Measurements from ENCODE around the gene PDE1C. TPM values are rescaled to one million over a fixed set of nuclear protein-coding genes. Genes with fewer than 3 reads are reported as not detected.
A peak's percentile ranks its signal among the peaks of the same experiment; 100 is the strongest.

The PDE1C gene
- total and polyA plus RNA-seq, 11 donors, result 35.3 to 307 (median 141) TPM

GRCh38 chr7:31783221-31783620 is 287.0 kb downstream of the PDE1C start:
- Histone ChIP-seq H3K27me3 (no peaks in the 10 kb centered on the region), H3K36me3 (peaks cover 0 to 13% (median 0%) of the 10 kb centered on the region in 9 donors), H3K4me3 (no peak overlapping the region), H3K4me1 (peaks cover 0 to 9% (median 0%) of the 10 kb centered on the region in 12 donors), H3K27ac (no peak overlapping the region), H3K9me3 (no peaks in the 10 kb centered on the region)
- WGBS, 4 donors, result 44 to 59% (median 52%) methylated on average over 2 of the region's 2 CpGs
- TF ChIP-seq CTCF (IDR thresholded peaks at IDR 0.05), result no peak
- TF ChIP-seq POLR2A (IDR thresholded peaks at IDR 0.05), result no peak
- no peak for ATAC-seq
- intact Hi-C loops (cut with DNase I), result loop anchor here in 2 of 10 donors (5.0 to 10.0 kb wide), 2 partner anchors 379 to 382 kb away; no protein-coding TSS in a partner anchor
- no peak for DNase-seq

- no peak overlapping the region for H3K27ac ChIP-seq
Measured at GRCh38 chr7:31782411-31782991, 287.7 kb downstream of the PDE1C start.

GRCh38 chr7:31778296-31778695 is 291.9 kb downstream of the PDE1C start:
- 56 to 66% (median 60%) methylated on average over 3 of the region's 3 CpGs for WGBS, 4 donors
- H3K4me1 ChIP-seq, result peaks cover 0 to 11% (median 0%) of the 10 kb centered on the region in 12 donors
- ATAC-seq (peak in 3 of 4 donors; percentile 35 to 65 (median 62)), DNase-seq (no peak)
- no peaks in the 10 kb centered on the region for H3K9me3 ChIP-seq
- TF ChIP-seq CTCF (IDR thresholded peaks at IDR 0.05) (no peak), POLR2A (IDR thresholded peaks at IDR 0.05) (no peak)
- peaks cover 0 to 5% (median 0%) of the 10 kb centered on the region in 9 donors for H3K36me3 ChIP-seq
- no peaks in the 10 kb centered on the region for H3K27me3 ChIP-seq
- no peak overlapping the region for H3K4me3 ChIP-seq
- intact Hi-C loops (cut with DNase I), result loop anchor here in 1 of 10 donors (10.0 kb wide), 1 partner anchor 427 kb away; no protein-coding TSS in a partner anchor
- peak overlapping the region in 1 of 12 donors; percentile 7 for H3K27ac ChIP-seq

More at GRCh38 chr7:31782411-31782991, 287.7 kb downstream of the PDE1C start:
- WGBS, 4 donors, result 41 to 47% (median 45%) methylated on average over 7 of the region's 7 CpGs
- H3K4me1 ChIP-seq, result peaks cover 0 to 11% (median 0%) of the 10 kb centered on the region in 12 donors
- intact Hi-C loops (cut with DNase I), result loop anchor here in 2 of 10 donors (5.0 to 10.0 kb wide), 2 partner anchors 380 to 382 kb away; no protein-coding TSS in a partner anchor
- no peak overlapping the region for H3K4me3 ChIP-seq
- H3K9me3 ChIP-seq, result no peaks in the 10 kb centered on the region
- H3K27me3 ChIP-seq, result no peaks in the 10 kb centered on the region
- H3K36me3 ChIP-seq, result peaks cover 0 to 12% (median 0%) of the 10 kb centered on the region in 9 donors
- TF ChIP-seq POLR2A (IDR thresholded peaks at IDR 0.05) (no peak), CTCF (IDR thresholded peaks at IDR 0.05) (peak; percentile 63 to 86 (median 74))
- DNase-seq, result no peak
- peak in 3 of 4 donors; percentile 54 to 66 (median 61) for ATAC-seq

GRCh38 chr7:31776616-31777015 is 293.6 kb downstream of the PDE1C start:
- DNase-seq (no peak), ATAC-seq (no peak)
- intact Hi-C loops (cut with DNase I), result loop anchor here in 1 of 10 donors (10.0 kb wide), 1 partner anchor 428 kb away; no protein-coding TSS in a partner anchor
- Histone ChIP-seq H3K4me3 (no peak overlapping the region), H3K27me3 (no peaks in the 10 kb centered on the region), H3K27ac (no peak overlapping the region), H3K9me3 (no peaks in the 10 kb centered on the region), H3K36me3 (peaks cover 0 to 16% (median 0%) of the 10 kb centered on the region in 9 donors), H3K4me1 (peaks cover 0 to 11% (median 0%) of the 10 kb centered on the region in 12 donors)
- WGBS, 4 donors, result 54 to 73% (median 68%) methylated on average over 3 of the region's 3 CpGs
- TF ChIP-seq POLR2A (IDR thresholded peaks at IDR 0.05) (no peak), CTCF (IDR thresholded peaks at IDR 0.05) (no peak)
